Mesendoderm (in vitro differentiated cells): ENCODE data around the gene KIAA2012.

ENCODE experiments used
- DNase-seq: peaks from one replicate; pipeline ENCODE4 v3.0.0; 2013
- H2AK5ac ChIP-seq: 2 replicates; pipeline ENCODE4 v1.6.1; 2013; ENCODE audit warnings: low read length, inconsistent platforms
- H2BK120ac ChIP-seq: 2 replicates; pipeline ENCODE4 v1.6.1; 2013; ENCODE audit warnings: low read depth, mild to moderate bottlenecking, low read length, moderate library complexity, mixed read lengths
- H2BK15ac ChIP-seq: replicated peaks from 2 replicates; pipeline ENCODE4 v1.6.1; 2013; ENCODE audit warnings: low read depth, mild to moderate bottlenecking, moderate library complexity
- H2BK5ac ChIP-seq: 2 replicates; pipeline ENCODE4 v1.6.1; 2013; ENCODE audit warnings: low read length, inconsistent platforms
- H3K18ac ChIP-seq: 2 replicates; pipeline ENCODE4 v1.6.1; 2013; ENCODE audit warnings: mild to moderate bottlenecking, low read length, mixed read lengths
- H3K23ac ChIP-seq: one replicate; pipeline ENCODE4 v1.6.1; 2013; ENCODE audit warnings: low read length
- H3K27ac ChIP-seq: 2 replicates; pipeline ENCODE4 v1.5.1; 2013; ENCODE audit warnings: low read depth, mild to moderate bottlenecking, inconsistent platforms, low read length, moderate library complexity
- H3K27me3 ChIP-seq: 2 replicates; pipeline ENCODE4 v1.6.1; 2013; ENCODE audit warnings: low read length, control low read depth, mild to moderate bottlenecking, inconsistent platforms; ENCODE audit not compliant: insufficient read depth, poor library complexity
- H3K36me3 ChIP-seq: 2 replicates; pipeline ENCODE4 v1.6.1; 2013; ENCODE audit warnings: low read length, inconsistent platforms; ENCODE audit not compliant: control insufficient read depth, insufficient read depth
- H3K4ac ChIP-seq: one replicate; pipeline ENCODE4 v1.6.1; 2013; ENCODE audit warnings: low read depth, mild to moderate bottlenecking, low read length, moderate library complexity
- H3K4me1 ChIP-seq: 2 replicates; pipeline ENCODE4 v1.6.1; 2013; ENCODE audit warnings: low read depth, low read length, inconsistent platforms; ENCODE audit not compliant: control insufficient read depth
- H3K4me2 ChIP-seq: 2 replicates; pipeline ENCODE4 v1.6.1; 2013; ENCODE audit warnings: low read length
- H3K4me3 ChIP-seq: 2 replicates; pipeline ENCODE4 v1.5.1; 2013; ENCODE audit warnings: mild to moderate bottlenecking, low read length
- H3K56ac ChIP-seq: one replicate; pipeline ENCODE4 v1.6.1; 2013; ENCODE audit warnings: low read length
- H3K79me1 ChIP-seq: 2 replicates; pipeline ENCODE4 v1.6.1; 2013; ENCODE audit warnings: low read length, inconsistent platforms
- H3K79me2 ChIP-seq: 2 replicates; pipeline ENCODE4 v1.6.1; 2013; ENCODE audit warnings: mild to moderate bottlenecking, low read length; ENCODE audit not compliant: control insufficient read depth, insufficient read depth
- H3K9ac ChIP-seq: 2 replicates; pipeline ENCODE4 v1.6.1; 2013; ENCODE audit warnings: low read length, inconsistent platforms
- H4K5ac ChIP-seq: one replicate; pipeline ENCODE4 v1.6.1; 2013; ENCODE audit warnings: low read length
- H4K8ac ChIP-seq: one replicate; pipeline ENCODE4 v1.6.1; 2013; ENCODE audit warnings: low read depth, mild to moderate bottlenecking, control low read depth, low read length, moderate library complexity
- WGBS: extraction: QIAGEN DNeasy Blood & Tissue Kit; methylation state at CpG from one replicate; pipeline ENCODE4 v1.1.7; 2013; ENCODE audit warnings: low lambda C conversion rate, missing lambda C conversion rate; ENCODE audit not compliant: insufficient coverage; ENCODE audit errors: extremely low coverage; 5-methylcytosine and 5-hydroxymethylcytosine counted together

Gene KIAA2012

GRCh38 chr2:202169832-202170424, 96.9 kb downstream of the KIAA2012 start:
- no CpG with 5 or more reads among the region's 8 CpGs for WGBS

GRCh38 chr2:202171241-202171825, 98.3 kb downstream of the KIAA2012 start:
- DNase-seq = peak; percentile 57
- H4K8ac ChIP-seq = peak overlapping the region; percentile 88
- no peaks in the 10 kb centered on the region for H3K79me2 ChIP-seq
- no peak overlapping the region for H3K9ac ChIP-seq
- H3K36me3 ChIP-seq = no peaks in the 10 kb centered on the region
- no peak overlapping the region for H2BK15ac ChIP-seq
- H3K4me1 ChIP-seq = no peaks in the 10 kb centered on the region
- no peaks in the 10 kb centered on the region for H3K79me1 ChIP-seq
- H3K4me2 ChIP-seq = peak overlapping the region; percentile 8
- H4K5ac ChIP-seq = no peak overlapping the region
- H3K18ac ChIP-seq = no peak overlapping the region
- H3K27me3 ChIP-seq = no peaks in the 10 kb centered on the region
- H2BK5ac ChIP-seq = no peak overlapping the region
- peak overlapping the region; percentile 10 for H3K56ac ChIP-seq
- H3K23ac ChIP-seq = no peak overlapping the region
- no peak overlapping the region for H2AK5ac ChIP-seq
- no peak overlapping the region for H2BK120ac ChIP-seq
- no peak overlapping the region for H3K4me3 ChIP-seq
- WGBS = no CpG with 5 or more reads among the region's 32 CpGs
- H3K4ac ChIP-seq = no peak overlapping the region
- no peak overlapping the region for H3K27ac ChIP-seq

More at GRCh38 chr2:202169832-202170424, 96.9 kb downstream of the KIAA2012 start:
- H4K5ac ChIP-seq = no peak overlapping the region
- no peak overlapping the region for H3K4me2 ChIP-seq
- H4K8ac ChIP-seq = no peak overlapping the region
- no peak overlapping the region for H3K4ac ChIP-seq
- no peaks in the 10 kb centered on the region for H3K36me3 ChIP-seq
- no peak overlapping the region for H3K27ac ChIP-seq
- H3K79me2 ChIP-seq = no peaks in the 10 kb centered on the region
- no peaks in the 10 kb centered on the region for H3K79me1 ChIP-seq
- H3K18ac ChIP-seq = no peak overlapping the region
- no peak overlapping the region for H3K23ac ChIP-seq
- H2BK5ac ChIP-seq = no peak overlapping the region
- no peak overlapping the region for H2BK120ac ChIP-seq
- H2AK5ac ChIP-seq = no peak overlapping the region
- H3K27me3 ChIP-seq = no peaks in the 10 kb centered on the region
- H3K9ac ChIP-seq = no peak overlapping the region
- no peak overlapping the region for H3K56ac ChIP-seq
- peak; percentile 42 for DNase-seq
- H3K4me3 ChIP-seq = no peak overlapping the region
- H2BK15ac ChIP-seq = no peak overlapping the region
- no peaks in the 10 kb centered on the region for H3K4me1 ChIP-seq

GRCh38 chr2:202172439-202173211, 99.6 kb downstream of the KIAA2012 start:
- no peak overlapping the region for H2AK5ac ChIP-seq
- no CpG with 5 or more reads among the region's 6 CpGs for WGBS
- H3K79me2 ChIP-seq = no peaks in the 10 kb centered on the region
- H3K4me1 ChIP-seq = no peaks in the 10 kb centered on the region
- no peak overlapping the region for H2BK15ac ChIP-seq
- H3K27ac ChIP-seq = no peak overlapping the region
- no peak overlapping the region for H4K8ac ChIP-seq
- H3K79me1 ChIP-seq = no peaks in the 10 kb centered on the region
- H3K18ac ChIP-seq = no peak overlapping the region
- no peak overlapping the region for H4K5ac ChIP-seq
- no peaks in the 10 kb centered on the region for H3K27me3 ChIP-seq
- H3K36me3 ChIP-seq = no peaks in the 10 kb centered on the region
- H3K4me2 ChIP-seq = no peak overlapping the region
- no peak overlapping the region for H3K23ac ChIP-seq
- no peak for DNase-seq
- H3K4ac ChIP-seq = no peak overlapping the region
- no peak overlapping the region for H2BK120ac ChIP-seq
- no peak overlapping the region for H3K56ac ChIP-seq
- H2BK5ac ChIP-seq = no peak overlapping the region
- H3K9ac ChIP-seq = no peak overlapping the region
- H3K4me3 ChIP-seq = no peak overlapping the region

- H3K18ac ChIP-seq = peak overlapping the region; percentile 18
- H3K4ac ChIP-seq = no peak overlapping the region
- no CpG with 5 or more reads among the region's 7 CpGs for whole genome bisulfite sequencing
Observed at GRCh38 chr2:202178346-202178958, 105.4 kb downstream of the KIAA2012 start.

GRCh38 chr2:202184557-202184956, 111.5 kb downstream of the KIAA2012 start:
- Histone ChIP-seq H3K79me2 (no peaks in the 10 kb centered on the region), H3K23ac (no peak overlapping the region), H3K4me3 (no peak overlapping the region), H3K79me1 (no peaks in the 10 kb centered on the region), H4K5ac (no peak overlapping the region), H3K4ac (no peak overlapping the region), H3K9ac (no peak overlapping the region), H3K4me1 (no peaks in the 10 kb centered on the region), H4K8ac (no peak overlapping the region), H2AK5ac (no peak overlapping the region), H3K4me2 (no peak overlapping the region), H3K27me3 (no peaks in the 10 kb centered on the region), H2BK15ac (no peak overlapping the region), H3K56ac (no peak overlapping the region), H2BK5ac (no peak overlapping the region), H2BK120ac (no peak overlapping the region), H3K27ac (no peak overlapping the region), H3K18ac (no peak overlapping the region), H3K36me3 (no peaks in the 10 kb centered on the region)
- no CpG with 5 or more reads among the region's 2 CpGs for WGBS
- DNase-seq = no peak

More at GRCh38 chr2:202178346-202178958, 105.4 kb downstream of the KIAA2012 start:
- Histone ChIP-seq H2BK15ac (no peak overlapping the region), H4K8ac (no peak overlapping the region), H2BK120ac (no peak overlapping the region), H4K5ac (no peak overlapping the region), H3K79me2 (no peaks in the 10 kb centered on the region), H3K27ac (no peak overlapping the region), H2AK5ac (no peak overlapping the region), H3K4me2 (no peak overlapping the region), H3K9ac (no peak overlapping the region), H3K4me1 (no peaks in the 10 kb centered on the region), H3K27me3 (no peaks in the 10 kb centered on the region), H2BK5ac (no peak overlapping the region), H3K79me1 (no peaks in the 10 kb centered on the region), H3K36me3 (no peaks in the 10 kb centered on the region), H3K4me3 (no peak overlapping the region), H3K56ac (no peak overlapping the region), H3K23ac (no peak overlapping the region)
- DNase-seq = peak; percentile 78
